GM23338 (cell line): Measurements from ENCODE around the gene PTPRQ. TPM values are rescaled to one million over a fixed set of nuclear protein-coding genes. Genes with fewer than 3 reads are reported as not detected.

Experiments
- ATAC-seq: fragments of 200-7000 bp; cut with Tn5 transposase; 3 replicates; pipeline ENCODE4 v1.9.1; 2020
- DNase-seq: peaks from one replicate; pipeline ENCODE4 v3.0.0-alpha.2; 2015; ENCODE audit warnings: low spot score
- H2AFZ ChIP-seq: fragments of 200-600 bp; sonication (generic); 2 replicates; pipeline ENCODE4 v1.8.0; 2016; ENCODE audit warnings: antibody characterized with exemption, mild to moderate bottlenecking, moderate library complexity
- H3F3A ChIP-seq: fragments of 200-600 bp; sonication (generic); replicated peaks from 2 replicates; pipeline ENCODE4 v1.8.0; 2017; ENCODE audit warnings: antibody characterized with exemption, mixed run types, low read depth
- H3K27ac ChIP-seq: fragments of 200-600 bp; sonication (generic); 2 replicates; pipeline ENCODE4 v1.6.1; 2016; ENCODE audit warnings: low read depth
- H3K27me3 ChIP-seq: fragments of 200-600 bp; sonication (generic); 2 replicates; pipeline ENCODE4 v1.8.0; 2016; ENCODE audit warnings: mild to moderate bottlenecking, mixed run types, moderate library complexity; ENCODE audit not compliant: insufficient read depth
- H3K36me3 ChIP-seq: fragments of 200-600 bp; sonication (generic); 2 replicates; pipeline ENCODE4 v1.8.0; 2016; ENCODE audit warnings: mild to moderate bottlenecking; ENCODE audit not compliant: insufficient read depth
- H3K4me1 ChIP-seq: fragments of 200-600 bp; sonication (generic); 2 replicates; pipeline ENCODE4 v1.8.0; 2016; ENCODE audit warnings: mild to moderate bottlenecking, moderate library complexity; ENCODE audit not compliant: insufficient read depth
- H3K4me2 ChIP-seq: fragments of 200-600 bp; sonication (generic); 2 replicates; pipeline ENCODE4 v1.7.1; 2017; ENCODE audit warnings: mixed run types
- H3K4me3 ChIP-seq: fragments of 200-600 bp; sonication (generic); 2 replicates; pipeline ENCODE4 v1.6.1; 2016; ENCODE audit warnings: mixed run types
- H3K79me2 ChIP-seq: fragments of 200-600 bp; sonication (generic); replicated peaks from 2 replicates; pipeline ENCODE4 v1.8.0; 2017; ENCODE audit warnings: mild to moderate bottlenecking; ENCODE audit not compliant: insufficient read depth
- H3K9me2 ChIP-seq: fragments of 200-600 bp; sonication (generic); 2 replicates; pipeline ENCODE4 v1.8.0; 2017; ENCODE audit not compliant: insufficient read depth
- H4K20me1 ChIP-seq: fragments of 200-600 bp; sonication (generic); replicated peaks from 2 replicates; pipeline ENCODE4 v1.8.0; 2017; ENCODE audit warnings: mild to moderate bottlenecking; ENCODE audit not compliant: insufficient read depth
- H3K27ac Mint-ChIP-seq: 2 replicates; pipeline ENCODE4 v1.8.0; 2020; ENCODE audit warnings: inconsistent platforms, mild to moderate bottlenecking, moderate library complexity, mixed read lengths
- H3K27me3 Mint-ChIP-seq: 3 replicates; pipeline ENCODE4 v1.8.0; 2022; ENCODE audit warnings: low read depth, mild to moderate bottlenecking, moderate library complexity, mixed read lengths, inconsistent platforms; ENCODE audit not compliant: insufficient read depth, poor library complexity
- H3K36me3 Mint-ChIP-seq: 3 replicates; pipeline ENCODE4 v1.8.0; 2021; ENCODE audit warnings: low read depth, mild to moderate bottlenecking, inconsistent platforms, moderate library complexity, mixed read lengths
- H3K4me1 Mint-ChIP-seq: 3 replicates; pipeline ENCODE4 v1.8.0; 2020; ENCODE audit warnings: mild to moderate bottlenecking, inconsistent platforms, mixed read lengths
- H3K4me3 Mint-ChIP-seq: 3 replicates; pipeline ENCODE4 v1.8.0; 2021; ENCODE audit warnings: moderate library complexity, mild to moderate bottlenecking, inconsistent platforms, mixed read lengths
- H3K9me3 Mint-ChIP-seq: 3 replicates; pipeline ENCODE4 v1.8.0; 2020; ENCODE audit warnings: moderate library complexity, mild to moderate bottlenecking, inconsistent platforms, mixed read lengths
- CREB1 ChIP-seq: fragments of 250-450 bp; sonication (Bioruptor Pico); IDR thresholded peaks from 2 replicates; pipeline ENCODE4 v1.5.0; 2020; ENCODE audit warnings: low read depth, mild to moderate bottlenecking, moderate library complexity
- EZH2 ChIP-seq: fragments of 200-600 bp; sonication (generic); IDR thresholded peaks from one replicate; pipeline ENCODE4 v1.8.0; 2017; ENCODE audit warnings: antibody characterized with exemption, mild to moderate bottlenecking, low read depth; ENCODE audit not compliant: unreplicated experiment
- POLR2AphosphoS5 ChIP-seq: IDR thresholded peaks from 2 replicates; pipeline ENCODE4 v1.6.1; 2016; ENCODE audit warnings: antibody characterized with exemption, low read depth
- STAT1 ChIP-seq: IDR thresholded peaks from one replicate; pipeline ENCODE4 v1.6.1; 2016; ENCODE audit warnings: antibody characterized with exemption; ENCODE audit not compliant: unreplicated experiment
- ZNF331 ChIP-seq: fragments of 250-450 bp; sonication (Bioruptor Pico); IDR thresholded peaks from 2 replicates; pipeline ENCODE4 v1.5.0; 2020; ENCODE audit warnings: low read depth, mild to moderate bottlenecking, moderate library complexity
- polyA plus RNA-seq: library from polyadenylated mRNA; unstranded; fragments of >200 nt; fragmentation: Nextera tagmentation; extraction: Ambion mirVana; gene quantifications from 2 replicates; pipeline ENCODE4 v1.2.1, GENCODE V29; 2016
- total RNA-seq: library from RNA; depleted of rRNA; stranded (reverse); fragments of >200 nt; shearing (Covaris generic); gene quantifications from 2 replicates; pipeline ENCODE4 v1.2.3, GENCODE V29; 2014
- TF ChIP-seq, protein P1 (sequence below), 2 experiments: fragments of 200-600 bp in 1 of 2; sonication (generic) in 1 of 2; conservative IDR thresholded peaks; 2 replicates each; pipeline versions ENCODE4 v1.5.1 to v1.6.1; 2016 to 2017; ENCODE audit warnings: antibody characterized with exemption in 2 of 2, low read depth in 2 of 2, mild to moderate bottlenecking in 2 of 2, moderate library complexity in 1 of 2
- TF ChIP-seq, protein P2 (sequence below): fragments of 250-450 bp; sonication (Bioruptor Pico); IDR thresholded peaks from 2 replicates; pipeline ENCODE4 v1.5.0; 2020; ENCODE audit warnings: mild to moderate bottlenecking, moderate library complexity
- TF ChIP-seq, protein P3 (sequence below): IDR thresholded peaks from 2 replicates; pipeline ENCODE4 v1.6.1; 2016; ENCODE audit warnings: antibody characterized with exemption

Gene PTPRQ
- total and polyA plus RNA-seq, 2 experiments from 2014 or later = not detected

DNA sequence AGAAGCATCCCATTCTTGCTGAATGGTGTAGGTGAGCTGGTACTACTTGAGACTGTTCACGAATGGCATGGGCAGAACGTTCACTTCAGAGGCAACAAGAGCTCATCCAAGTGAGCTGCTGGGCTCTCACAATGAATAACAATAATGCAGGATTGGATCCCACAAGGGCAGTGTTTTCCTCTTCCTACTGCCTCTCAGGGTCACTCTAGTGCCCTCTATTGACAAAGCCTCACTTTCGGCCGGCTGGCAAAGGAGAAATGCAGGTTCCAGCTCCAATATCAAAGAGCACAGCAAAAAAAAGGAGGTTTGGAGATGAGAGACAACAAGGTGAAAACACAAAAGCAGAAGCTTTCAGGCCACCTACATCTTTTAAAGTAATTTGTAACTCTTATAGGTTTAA, 188.8 kb downstream of the PTPRQ start:
- Mint-ChIP-seq H3K36me3 (no peaks in the 10 kb centered on the region), H3K4me1 (peaks cover 14% of the 10 kb centered on the region; the same call in 2 of the 3 replicates), H3K4me3 (no peak overlapping the region), H3K9me3 (no peaks in the 10 kb centered on the region), H3K27me3 (peaks cover under 1% of the 10 kb centered on the region), H3K27ac (no peak overlapping the region)
- Histone ChIP-seq H3K4me2 (no peak overlapping the region), H3K36me3 (no peaks in the 10 kb centered on the region), H3K27ac (no peak overlapping the region), H2AFZ (peak overlapping the region; percentile 19; the same call in 1 of the 2 replicates), H4K20me1 (no peaks in the 10 kb centered on the region), H3K4me3 (no peak overlapping the region), H3K4me1 (no peaks in the 10 kb centered on the region), H3K9me2 (no peaks in the 10 kb centered on the region), H3F3A (no peaks in the 10 kb centered on the region), H3K27me3 (no peaks in the 10 kb centered on the region), H3K79me2 (no peaks in the 10 kb centered on the region)
- DNase-seq = peak; percentile 89
- TF ChIP-seq, protein P1, sequence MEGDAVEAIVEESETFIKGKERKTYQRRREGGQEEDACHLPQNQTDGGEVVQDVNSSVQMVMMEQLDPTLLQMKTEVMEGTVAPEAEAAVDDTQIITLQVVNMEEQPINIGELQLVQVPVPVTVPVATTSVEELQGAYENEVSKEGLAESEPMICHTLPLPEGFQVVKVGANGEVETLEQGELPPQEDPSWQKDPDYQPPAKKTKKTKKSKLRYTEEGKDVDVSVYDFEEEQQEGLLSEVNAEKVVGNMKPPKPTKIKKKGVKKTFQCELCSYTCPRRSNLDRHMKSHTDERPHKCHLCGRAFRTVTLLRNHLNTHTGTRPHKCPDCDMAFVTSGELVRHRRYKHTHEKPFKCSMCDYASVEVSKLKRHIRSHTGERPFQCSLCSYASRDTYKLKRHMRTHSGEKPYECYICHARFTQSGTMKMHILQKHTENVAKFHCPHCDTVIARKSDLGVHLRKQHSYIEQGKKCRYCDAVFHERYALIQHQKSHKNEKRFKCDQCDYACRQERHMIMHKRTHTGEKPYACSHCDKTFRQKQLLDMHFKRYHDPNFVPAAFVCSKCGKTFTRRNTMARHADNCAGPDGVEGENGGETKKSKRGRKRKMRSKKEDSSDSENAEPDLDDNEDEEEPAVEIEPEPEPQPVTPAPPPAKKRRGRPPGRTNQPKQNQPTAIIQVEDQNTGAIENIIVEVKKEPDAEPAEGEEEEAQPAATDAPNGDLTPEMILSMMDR (conservative IDR thresholded peaks at IDR 0.05; ENCODE audit: low read depth in 2 of 2) = peak; percentile 73 to 89
- TF ChIP-seq, protein P2, sequence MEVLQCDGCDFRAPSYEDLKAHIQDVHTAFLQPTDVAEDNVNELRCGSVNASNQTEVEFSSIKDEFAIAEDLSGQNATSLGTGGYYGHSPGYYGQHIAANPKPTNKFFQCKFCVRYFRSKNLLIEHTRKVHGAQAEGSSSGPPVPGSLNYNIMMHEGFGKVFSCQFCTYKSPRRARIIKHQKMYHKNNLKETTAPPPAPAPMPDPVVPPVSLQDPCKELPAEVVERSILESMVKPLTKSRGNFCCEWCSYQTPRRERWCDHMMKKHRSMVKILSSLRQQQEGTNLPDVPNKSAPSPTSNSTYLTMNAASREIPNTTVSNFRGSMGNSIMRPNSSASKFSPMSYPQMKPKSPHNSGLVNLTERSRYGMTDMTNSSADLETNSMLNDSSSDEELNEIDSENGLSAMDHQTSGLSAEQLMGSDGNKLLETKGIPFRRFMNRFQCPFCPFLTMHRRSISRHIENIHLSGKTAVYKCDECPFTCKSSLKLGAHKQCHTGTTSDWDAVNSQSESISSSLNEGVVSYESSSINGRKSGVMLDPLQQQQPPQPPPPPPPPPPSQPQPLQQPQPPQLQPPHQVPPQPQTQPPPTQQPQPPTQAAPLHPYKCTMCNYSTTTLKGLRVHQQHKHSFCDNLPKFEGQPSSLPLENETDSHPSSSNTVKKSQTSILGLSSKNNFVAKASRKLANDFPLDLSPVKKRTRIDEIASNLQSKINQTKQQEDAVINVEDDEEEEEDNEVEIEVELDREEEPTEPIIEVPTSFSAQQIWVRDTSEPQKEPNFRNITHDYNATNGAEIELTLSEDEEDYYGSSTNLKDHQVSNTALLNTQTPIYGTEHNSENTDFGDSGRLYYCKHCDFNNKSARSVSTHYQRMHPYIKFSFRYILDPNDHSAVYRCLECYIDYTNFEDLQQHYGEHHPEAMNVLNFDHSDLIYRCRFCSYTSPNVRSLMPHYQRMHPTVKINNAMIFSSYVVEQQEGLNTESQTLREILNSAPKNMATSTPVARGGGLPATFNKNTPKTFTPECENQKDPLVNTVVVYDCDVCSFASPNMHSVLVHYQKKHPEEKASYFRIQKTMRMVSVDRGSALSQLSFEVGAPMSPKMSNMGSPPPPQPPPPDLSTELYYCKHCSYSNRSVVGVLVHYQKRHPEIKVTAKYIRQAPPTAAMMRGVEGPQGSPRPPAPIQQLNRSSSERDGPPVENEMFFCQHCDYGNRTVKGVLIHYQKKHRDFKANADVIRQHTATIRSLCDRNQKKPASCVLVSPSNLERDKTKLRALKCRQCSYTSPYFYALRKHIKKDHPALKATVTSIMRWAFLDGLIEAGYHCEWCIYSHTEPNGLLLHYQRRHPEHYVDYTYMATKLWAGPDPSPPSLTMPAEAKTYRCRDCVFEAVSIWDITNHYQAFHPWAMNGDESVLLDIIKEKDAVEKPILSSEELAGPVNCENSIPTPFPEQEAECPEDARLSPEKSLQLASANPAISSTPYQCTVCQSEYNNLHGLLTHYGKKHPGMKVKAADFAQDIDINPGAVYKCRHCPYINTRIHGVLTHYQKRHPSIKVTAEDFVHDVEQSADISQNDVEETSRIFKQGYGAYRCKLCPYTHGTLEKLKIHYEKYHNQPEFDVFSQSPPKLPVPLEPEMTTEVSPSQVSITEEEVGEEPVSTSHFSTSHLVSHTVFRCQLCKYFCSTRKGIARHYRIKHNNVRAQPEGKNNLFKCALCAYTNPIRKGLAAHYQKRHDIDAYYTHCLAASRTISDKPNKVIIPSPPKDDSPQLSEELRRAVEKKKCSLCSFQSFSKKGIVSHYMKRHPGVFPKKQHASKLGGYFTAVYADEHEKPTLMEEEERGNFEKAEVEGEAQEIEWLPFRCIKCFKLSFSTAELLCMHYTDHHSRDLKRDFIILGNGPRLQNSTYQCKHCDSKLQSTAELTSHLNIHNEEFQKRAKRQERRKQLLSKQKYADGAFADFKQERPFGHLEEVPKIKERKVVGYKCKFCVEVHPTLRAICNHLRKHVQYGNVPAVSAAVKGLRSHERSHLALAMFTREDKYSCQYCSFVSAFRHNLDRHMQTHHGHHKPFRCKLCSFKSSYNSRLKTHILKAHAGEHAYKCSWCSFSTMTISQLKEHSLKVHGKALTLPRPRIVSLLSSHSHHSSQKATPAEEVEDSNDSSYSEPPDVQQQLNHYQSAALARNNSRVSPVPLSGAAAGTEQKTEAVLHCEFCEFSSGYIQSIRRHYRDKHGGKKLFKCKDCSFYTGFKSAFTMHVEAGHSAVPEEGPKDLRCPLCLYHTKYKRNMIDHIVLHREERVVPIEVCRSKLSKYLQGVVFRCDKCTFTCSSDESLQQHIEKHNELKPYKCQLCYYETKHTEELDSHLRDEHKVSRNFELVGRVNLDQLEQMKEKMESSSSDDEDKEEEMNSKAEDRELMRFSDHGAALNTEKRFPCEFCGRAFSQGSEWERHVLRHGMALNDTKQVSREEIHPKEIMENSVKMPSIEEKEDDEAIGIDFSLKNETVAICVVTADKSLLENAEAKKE = peak; percentile 90
- TF ChIP-seq ZNF331 (CRISPR knock-in tag) = no peak
- TF ChIP-seq EZH2 = no peak
- TF ChIP-seq, protein P3, sequence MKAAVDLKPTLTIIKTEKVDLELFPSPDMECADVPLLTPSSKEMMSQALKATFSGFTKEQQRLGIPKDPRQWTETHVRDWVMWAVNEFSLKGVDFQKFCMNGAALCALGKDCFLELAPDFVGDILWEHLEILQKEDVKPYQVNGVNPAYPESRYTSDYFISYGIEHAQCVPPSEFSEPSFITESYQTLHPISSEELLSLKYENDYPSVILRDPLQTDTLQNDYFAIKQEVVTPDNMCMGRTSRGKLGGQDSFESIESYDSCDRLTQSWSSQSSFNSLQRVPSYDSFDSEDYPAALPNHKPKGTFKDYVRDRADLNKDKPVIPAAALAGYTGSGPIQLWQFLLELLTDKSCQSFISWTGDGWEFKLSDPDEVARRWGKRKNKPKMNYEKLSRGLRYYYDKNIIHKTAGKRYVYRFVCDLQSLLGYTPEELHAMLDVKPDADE = no peak
- TF ChIP-seq POLR2AphosphoS5 = no peak
- no peak for TF ChIP-seq CREB1 (CRISPR knock-in tag)
- TF ChIP-seq STAT1 = no peak
- peak; percentile 98 for ATAC-seq
